Stimulated activated CD4-positive, alpha-beta T cell treated with anti-CD3 and anti-CD28 coated beads, Interleukin-15, amount 100 ng/mL, for 1 hour (primary cell): ENCODE measurements around the gene NANOG.
"Not testable (repeated sequence)": the region's sequence is repeated elsewhere in the genome, so short reads cannot be mapped to it uniquely, and the experiment has no call there.

Experiments used
- DNase-seq, 2 donors: peaks; one replicate each; pipeline ENCODE4 v3.0.0-alpha.2; 2020; ENCODE audit warnings: low read depth in 1 of 2, low spot score in 1 of 2

NANOG gene

DNA sequence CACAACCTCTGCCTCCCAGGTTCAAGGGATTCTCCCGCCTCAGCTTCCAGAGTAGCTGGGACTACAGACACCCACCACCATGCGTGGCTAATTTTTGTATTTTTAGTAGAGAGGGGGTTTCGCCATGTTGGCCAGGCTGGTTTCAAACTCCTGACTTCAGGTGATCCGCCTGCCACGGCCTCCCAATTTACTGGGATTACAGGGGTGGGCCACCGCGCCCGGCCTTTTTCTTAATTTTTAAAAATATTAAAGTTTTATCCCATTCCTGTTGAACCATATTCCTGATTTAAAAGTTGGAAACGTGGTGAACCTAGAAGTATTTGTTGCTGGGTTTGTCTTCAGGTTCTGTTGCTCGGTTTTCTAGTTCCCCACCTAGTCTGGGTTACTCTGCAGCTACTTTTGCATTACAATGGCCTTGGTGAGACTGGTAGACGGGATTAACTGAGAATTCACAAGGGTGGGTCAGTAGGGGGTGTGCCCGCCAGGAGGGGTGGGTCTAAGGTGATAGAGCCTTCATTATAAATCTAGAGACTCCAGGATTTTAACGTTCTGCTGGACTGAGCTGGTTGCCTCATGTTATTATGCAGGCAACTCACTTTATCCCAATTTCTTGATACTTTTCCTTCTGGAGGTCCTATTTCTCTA lies at the start of gene NANOG:
NANOG (plus strand) TSS at position 519 of the 645 bp plus-strand sequence. CDS start 213 bp downstream, outside the sequence.
- not testable (repeated sequence) for DNase-seq

DNA sequence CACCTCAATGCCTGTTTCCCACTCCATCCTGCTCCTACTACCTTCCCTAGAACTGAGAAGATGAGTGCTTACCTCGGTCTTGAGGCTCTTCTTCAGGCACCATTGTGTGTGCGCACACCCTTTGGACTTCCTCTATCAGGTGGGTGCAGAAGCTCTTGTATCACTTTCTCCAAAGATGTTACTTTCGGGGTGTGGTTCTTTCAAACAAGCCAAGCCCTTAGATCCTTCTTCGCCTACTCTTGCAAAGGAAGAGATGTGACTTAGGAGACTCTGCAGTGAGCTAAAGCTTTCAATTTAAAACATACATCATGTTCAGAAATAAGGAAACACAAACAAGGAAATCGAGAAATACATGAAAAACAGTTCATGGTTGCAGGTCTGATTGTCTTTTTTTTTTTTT lies 42.0 kb upstream of the NANOG start, which contains the start of gene CLEC4C:
CLEC4C (minus strand) TSS at position 130 of the 400 bp plus-strand sequence; CDS start at position 103, 27 bp downstream.
- DNase-seq: no peak

DNA sequence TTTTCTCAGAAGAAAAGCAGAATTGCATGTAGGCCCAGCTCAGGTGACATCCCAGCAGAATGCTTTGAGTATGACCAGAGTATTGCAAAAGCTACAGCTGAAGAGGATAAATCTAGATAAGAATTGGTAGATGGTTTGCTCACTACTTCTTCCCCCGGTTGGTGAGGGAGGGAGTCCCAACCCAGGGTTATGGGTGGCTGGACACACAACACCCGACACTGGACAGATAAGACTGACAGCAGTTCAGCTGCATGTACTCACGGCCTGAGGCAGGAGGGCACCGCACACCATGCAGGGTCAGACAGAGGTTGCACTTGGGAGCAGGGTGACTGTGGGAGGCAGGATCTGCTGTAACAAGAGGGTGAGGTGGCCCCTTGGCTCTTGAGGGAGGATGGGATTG lies 40.4 kb upstream of the NANOG start:
- DNase-seq: no peak

GRCh38 chr12:7749442-7749841 lies 39.8 kb upstream of the NANOG start:
- DNase-seq: no peak

- DNase-seq: no peak
These were observed 38.9 kb upstream of the NANOG start for GRCh38 chr12:7750350-7750749.

DNA sequence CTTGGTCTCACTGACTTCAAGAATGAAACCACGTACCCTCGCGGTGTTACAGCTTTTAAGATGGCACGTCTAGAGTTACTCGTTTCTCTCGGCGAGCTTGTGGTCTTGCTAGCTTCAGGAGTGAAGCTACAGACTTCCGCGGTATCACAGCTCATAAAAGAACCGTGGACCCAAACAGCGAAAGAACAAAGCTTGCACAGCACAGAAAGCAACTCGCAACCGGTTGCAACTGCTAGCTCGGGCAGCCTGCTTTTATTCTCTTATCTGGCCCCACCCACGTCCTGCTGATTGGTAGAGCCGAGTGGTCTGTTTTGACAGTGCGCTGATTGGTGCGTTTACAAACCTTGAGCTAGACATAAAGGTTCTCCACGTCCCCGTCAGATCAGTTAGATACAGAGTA lies 37.8 kb upstream of the NANOG start:
- no peak for DNase-seq

DNA sequence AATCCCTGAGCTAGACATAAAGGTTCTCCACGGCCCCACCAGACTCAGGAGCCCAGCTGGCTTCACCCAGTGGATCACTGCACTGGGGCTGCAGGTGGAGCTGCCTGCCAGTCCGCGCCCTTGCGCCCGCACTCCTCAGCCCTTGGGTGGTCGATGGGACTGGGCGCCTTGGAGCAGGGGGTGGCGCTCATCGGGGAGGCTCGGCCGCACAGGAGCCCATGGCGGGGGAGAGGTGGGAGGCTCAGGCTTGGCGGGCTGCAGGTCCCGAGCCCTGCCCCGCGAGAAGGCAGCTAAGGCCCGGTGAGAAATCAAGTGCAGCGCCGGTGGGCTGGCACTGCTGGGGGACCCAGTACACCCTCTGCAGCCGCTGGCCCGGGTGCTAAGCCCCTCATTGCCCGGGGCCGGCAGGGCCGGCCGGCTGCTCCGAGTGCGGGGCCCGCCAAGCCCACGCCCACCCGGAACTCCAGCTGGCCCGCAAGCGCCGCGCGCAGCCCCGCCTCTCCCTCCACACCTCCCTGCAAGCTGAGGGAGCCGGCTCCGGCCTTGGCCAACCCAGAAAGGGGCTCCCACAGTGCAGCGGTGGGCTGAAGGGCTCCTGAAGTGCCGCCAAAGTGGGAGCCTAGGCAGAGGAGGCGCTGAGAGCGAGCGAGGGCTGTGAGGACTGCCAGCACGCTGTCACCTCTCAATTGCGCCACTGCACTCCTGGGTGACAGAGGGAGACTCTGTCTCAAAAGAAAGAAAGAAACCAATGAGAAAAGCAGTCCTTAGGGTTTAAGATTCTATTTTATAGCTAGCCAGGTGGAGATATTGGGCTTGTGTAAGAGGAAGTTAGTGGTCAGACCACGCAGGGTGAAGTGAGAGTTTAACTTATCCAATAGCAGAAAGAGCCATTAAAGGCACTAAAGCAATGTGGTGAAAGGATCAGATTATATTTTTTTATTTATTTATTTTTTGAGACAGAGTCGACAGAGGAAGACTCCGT lies 37.0 kb upstream of the NANOG start:
- not testable (repeated sequence) for DNase-seq

DNA sequence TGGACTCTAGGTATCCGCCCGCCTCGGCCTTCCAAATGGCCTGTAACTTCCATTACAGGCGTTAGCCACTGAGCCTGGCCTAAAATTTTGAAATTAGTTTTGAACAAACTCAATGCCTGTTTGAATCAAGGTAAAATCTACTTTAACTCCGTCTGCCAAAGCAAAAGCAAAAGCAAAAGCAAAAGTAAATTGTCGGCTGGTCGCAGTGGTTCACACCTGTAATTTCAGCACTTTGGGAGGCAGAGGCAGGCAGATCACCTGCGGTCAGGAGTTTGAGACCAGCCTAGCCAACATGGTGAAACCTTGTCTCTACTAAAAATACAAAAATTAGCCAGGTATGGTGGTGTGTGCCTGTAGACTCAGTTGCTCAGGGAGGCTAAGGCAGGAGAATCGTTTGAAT lies 33.5 kb upstream of the NANOG start:
- DNase-seq: not testable (repeated sequence)

DNA sequence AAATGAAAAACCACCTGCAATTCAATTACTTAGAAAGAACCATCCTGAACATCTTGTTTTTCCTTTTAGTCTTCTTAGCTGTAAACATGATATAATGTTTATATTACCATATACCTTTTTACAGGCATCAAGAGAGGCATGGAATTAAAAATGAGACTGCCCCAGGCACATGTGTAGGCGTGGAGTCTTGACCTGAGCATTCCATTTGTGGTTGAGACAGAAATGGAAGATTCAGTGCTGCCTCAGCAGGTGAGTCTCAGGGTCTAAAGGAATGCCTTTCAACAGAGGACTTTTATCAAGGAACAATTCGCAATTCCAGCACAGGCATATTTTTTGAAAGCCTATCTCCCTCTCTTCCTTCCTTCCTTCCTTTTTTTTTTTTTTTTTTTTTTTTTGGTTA lies 32.2 kb upstream of the NANOG start:
- no peak for DNase-seq

DNA sequence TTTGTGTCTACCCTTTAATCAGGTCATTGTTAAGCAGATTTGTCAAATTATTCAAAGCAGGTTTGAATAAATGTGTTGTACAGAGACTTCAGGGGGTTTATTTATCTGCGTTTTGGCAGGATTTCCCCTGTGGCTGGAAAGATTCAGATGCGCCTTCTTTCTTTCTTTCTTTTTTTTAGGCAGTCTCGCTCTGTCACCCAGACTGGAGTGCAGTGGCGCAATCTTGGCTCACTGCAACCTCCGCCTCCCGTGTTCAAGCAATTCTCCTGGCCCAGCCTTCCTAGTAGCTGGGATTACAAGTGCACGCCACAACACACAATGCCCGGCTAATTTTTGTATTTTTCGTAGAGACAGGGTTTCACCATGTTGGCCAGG lies 30.4 kb upstream of the NANOG start:
- no peak for DNase-seq

DNA sequence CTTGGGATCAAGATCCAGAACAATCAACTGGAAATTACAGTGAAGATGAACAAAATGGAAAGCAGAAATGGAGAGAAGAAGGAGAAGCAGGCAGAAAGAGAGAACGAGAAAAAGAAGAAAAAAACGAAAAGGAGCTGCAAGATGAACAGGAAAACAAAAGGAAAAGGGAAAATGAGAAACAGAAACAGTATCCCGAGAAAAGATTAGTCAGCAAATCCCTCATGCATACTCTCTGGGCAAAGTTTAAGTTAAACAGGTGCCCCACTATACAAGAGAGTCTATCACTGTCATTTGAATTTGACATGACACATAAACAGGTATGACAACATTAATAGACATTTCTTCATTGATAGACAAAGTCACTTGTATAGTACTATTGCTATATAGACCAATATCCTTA lies 19.2 kb upstream of the NANOG start:
- no peak for DNase-seq

DNA sequence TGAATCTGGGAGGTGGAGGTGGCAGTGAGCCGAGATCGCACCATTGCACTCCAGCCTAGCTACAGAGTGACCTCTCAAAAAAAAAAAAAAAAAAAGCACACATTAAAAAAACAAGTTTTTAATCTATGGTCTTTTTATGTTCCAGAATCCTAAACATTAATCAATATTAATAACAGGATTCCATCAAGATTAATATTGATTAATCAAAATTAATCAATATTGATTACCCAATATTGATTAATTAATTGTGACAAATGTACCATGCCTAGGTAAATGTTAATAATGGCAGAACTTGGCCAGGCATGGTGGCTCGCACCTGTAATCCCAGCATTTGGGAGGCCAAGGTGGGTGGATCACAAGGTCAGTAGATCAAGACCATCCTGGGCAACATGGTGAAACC lies 7.9 kb upstream of the NANOG start:
- no peak for DNase-seq

- no peak for DNase-seq
These were observed 7.1 kb upstream of the NANOG start for GRCh38 chr12:7782055-7782454.

- not testable (repeated sequence) for DNase-seq
These were observed 5.8 kb upstream of the NANOG start for GRCh38 chr12:7783433-7783832.

GRCh38 chr12:7784701-7785100 lies 4.5 kb upstream of the NANOG start:
- no peak for DNase-seq

DNA sequence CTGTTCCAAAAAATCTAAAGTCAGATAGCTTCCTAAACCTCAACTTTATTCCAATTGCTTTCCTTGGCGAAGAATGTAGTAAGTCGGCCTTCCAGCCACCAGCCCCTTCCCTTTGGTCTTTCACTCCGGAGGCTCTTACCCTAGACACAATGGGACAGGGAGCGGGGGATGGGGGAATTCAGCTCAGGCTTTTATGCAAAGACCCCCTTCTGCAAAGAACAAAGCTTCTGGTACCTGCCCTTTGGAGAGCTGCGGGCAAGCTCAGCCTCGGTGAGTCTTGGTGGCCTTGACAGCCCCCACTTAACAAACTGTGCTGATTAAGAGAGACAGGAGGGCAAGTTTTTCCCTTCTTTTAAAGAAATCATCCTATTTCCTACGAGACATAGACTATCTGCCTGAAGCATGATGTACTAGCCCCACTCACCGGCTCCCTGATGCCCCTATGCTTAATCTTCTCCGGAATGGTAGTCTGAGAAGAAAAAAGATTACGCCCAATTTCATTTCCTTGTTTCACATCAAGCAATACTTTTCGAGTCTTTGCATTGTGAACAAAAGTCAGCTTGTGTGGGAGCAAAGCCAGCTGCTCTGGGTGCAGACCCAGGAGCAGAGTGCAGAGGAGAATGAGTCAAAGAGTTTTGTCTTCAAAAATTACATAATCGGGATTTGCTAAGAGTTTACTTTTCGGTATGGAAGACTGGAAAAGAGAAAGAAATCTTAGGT lies 1.5 kb upstream of the NANOG start:
- DNase-seq: no peak

DNA sequence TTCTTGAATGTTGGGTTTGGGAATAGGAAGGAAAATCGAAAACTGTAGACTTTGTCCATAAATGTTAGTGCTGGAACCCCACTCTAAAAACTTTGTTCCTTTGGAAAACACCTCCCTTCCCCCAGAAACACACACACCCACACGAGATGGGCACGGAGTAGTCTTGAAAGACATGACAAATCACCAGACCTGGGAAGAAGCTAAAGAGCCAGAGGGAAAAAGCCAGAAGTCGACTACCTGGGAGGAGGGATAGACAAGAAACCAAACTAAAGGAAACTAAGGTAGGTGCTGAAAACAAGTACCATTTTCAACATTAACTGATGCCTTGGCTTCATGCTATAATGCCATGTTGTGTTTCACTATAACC lies 925 bp upstream of the NANOG start:
- no peak for DNase-seq

DNA sequence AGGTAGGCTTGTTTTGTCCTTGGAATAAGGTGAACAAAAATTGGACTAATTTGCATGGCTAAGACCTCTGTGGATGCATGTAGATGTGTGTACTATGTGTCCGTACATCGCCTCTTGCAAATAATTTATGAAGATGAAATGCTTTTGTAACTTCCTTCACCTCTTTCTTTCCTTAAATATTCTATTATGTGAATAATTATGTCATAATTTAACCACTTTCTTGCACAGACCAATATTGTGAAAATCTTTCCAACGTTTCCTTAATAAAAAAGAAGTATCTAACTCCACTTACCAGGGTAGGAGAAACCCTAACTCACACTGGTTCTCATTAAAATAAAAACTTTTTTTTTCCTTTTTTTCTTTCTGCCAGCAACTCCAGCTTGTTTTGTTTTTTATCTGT lies 4.0 kb downstream of the NANOG start:
- DNase-seq: no peak

- not testable (repeated sequence) for DNase-seq
These were observed 8.1 kb downstream of the NANOG start for GRCh38 chr12:7797269-7797668.

DNA sequence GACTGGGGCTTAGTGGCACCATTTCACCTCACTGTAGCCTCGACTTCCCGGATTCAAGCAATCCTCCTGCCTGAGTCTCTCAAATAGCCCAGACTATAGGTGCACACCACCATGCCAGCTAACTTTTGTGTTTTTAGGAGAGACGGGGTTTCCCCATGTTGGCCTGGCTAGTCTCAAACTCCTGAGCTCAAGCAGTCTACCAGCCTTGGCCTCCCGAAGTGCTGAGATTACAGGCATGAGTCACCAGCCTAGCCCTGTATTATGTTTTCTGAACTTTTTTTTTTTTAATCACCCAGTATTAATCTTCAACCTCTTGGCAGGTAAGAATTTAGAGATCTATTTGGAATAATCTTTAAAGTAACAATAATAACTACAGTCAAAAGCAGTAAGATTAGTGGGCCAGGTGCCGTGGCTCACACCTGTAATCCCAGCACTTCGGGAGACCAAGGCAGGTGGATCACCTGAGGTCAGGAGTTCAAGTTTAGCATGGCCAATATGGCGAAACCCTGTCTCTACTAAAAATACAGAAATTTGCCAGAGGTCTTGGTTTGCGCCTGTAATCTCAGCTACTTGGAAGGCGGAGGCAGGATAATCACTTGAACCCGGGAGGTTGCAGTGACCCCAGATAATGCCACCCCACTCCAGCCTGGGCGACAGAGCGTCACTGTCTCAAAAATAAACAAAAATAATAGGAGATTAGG lies 8.6 kb downstream of the NANOG start:
- DNase-seq: no peak

DNA sequence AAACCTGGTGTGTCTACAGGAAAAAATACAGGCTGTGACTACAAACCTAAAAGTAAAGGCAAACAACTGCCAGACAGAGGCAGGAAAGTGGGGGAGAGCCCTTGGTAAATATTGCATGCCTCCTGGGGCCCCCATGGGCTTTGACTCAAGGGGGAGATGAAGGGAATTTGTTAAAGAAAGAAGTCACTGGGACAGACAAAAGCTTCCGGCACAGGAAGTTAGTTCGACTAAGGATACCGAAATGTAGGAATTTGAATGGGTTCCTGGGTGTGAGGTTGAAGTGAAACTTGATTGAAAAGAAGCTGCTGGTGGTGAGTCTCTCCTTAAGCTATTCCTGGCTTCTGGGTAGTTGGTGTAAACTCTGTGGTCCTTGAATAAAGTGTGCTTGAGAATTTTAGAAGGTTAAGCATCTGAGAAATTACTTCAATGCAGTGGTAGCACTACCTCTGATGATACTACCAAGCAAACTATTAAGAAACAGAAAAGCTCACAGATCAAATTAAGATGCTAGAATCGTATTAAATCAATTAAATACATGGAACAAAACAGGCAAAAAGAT lies 9.6 kb downstream of the NANOG start:
- not testable (repeated sequence) for DNase-seq
